ENCODE measurements around the gene BBS1. TPM values are rescaled to one million over a fixed set of nuclear protein-coding genes. Genes with fewer than 3 reads are reported as not detected.
"Not testable (repeated sequence)": the region's sequence is repeated elsewhere in the genome, so short reads cannot be mapped to it uniquely, and the experiment has no call there.

The BBS1 gene
- total RNA-seq, 1 experiment from 2014 or later, result 29.6 TPM

DNA sequence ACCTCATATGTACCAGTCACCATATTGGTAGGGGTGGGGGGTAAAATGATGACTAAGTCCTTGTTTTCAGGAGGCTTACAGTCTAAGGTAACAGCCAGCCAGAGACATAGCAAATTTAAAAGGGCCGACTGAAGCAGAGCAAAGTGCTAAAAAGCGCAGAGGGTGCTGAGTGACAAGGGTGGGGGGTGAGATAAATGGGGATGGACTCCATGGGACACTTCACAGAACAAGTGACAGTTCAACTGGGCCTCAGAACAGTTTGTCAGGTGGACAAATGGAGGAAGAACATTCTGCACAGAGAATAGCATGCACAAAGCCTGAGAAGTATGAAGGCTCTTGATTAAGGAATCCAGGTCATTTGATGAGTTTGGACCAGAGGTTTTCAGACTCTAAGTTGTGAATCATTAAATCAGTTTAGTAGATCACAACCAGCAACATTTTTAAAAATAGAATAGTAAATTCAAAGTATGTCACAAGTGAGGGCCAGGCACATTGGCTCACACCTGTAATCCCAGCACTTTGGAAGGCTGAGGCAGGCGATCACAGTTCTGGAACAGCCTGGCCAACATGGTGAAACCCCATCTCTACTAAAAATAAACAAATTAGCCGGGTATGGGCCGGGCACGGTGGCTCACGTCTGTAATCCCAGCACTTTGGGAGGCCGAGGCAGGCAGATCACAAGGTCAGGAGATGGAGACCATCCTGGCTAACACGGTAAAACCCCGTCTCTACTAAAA, 14.0 kb downstream of the BBS1 start:
- no peak for DNase-seq (ENCODE audit: low read depth)

DNA sequence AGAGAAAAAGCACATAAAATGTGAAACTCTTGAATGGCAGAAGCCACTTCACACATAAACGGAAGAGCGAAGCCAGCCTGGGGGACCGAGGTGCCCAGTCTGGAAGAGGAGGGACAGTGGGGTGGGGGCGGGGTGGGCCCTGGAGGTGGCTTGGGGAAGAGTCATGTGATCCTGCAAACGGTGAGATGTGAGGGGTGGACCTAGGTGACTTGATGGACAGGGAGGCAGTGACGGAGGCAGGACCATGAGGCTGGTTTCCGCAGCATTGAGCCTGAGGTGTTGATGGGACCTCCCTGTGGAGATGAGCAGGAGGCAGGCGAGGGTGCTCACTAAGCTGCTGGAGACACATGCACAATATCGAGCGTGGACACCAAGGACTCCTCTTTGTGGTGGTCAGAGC, 18.6 kb downstream of the BBS1 start:
- no peak for DNase-seq (ENCODE audit: low read depth)

DNA sequence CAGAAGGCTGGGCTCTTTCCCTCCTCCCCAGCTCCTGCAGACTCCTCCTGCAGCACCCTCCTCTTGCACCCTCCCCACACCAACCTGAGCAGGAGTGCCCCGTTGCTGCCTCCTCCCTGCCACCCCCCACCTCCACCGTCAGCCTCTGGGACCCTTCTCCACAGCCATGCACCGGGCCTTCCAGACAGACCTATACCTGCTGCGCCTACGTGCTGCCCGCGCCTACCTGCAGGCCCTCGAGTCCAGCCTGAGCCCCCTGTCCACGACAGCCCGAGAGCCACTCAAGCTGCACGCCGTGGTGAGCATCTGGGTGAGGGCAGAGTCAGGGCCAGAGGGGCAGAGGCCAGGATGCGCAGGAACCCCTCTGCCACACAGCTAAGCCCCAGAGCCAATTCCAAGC, 19.2 kb downstream of the BBS1 start:
- DNase-seq (ENCODE audit: low read depth), result no peak

DNA sequence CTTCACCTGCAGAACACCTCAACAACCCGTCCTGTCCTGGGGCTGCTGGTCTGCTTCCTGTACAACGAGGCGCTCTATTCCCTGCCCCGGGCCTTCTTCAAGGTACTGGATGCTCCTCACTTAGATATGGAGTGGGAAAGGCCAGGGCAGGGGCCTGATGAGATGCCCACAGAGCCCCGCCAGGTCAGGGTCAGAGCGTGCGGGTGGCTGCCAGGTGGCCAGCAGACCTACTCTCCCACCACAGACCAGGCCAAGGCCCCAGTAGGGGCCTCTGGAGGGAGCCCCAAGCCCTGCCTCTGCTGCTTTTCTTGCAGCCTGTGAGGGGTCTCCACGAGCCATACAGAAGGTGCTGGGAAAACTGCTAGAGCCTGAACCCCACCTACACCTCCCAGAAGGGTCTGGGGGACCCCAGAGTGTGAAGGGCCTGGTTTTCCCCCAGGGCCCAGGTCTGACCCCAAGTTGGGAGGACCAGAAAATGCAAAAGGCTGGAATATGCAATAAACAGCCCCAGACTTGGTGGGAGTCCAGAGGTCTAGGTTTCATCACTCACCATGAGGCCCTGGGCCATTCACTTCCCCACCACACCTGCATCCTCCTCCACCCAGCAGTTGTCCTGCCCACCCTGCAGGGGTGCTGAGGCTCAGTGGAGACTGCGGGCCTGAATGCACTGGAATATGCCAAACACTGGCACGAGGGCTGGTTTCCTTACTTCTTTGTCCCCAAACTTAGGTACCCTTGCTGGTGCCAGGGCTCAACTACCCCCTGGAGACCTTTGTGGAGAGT, 20.7 kb downstream of the BBS1 start:
- no peak for DNase-seq (ENCODE audit: low read depth)

DNA sequence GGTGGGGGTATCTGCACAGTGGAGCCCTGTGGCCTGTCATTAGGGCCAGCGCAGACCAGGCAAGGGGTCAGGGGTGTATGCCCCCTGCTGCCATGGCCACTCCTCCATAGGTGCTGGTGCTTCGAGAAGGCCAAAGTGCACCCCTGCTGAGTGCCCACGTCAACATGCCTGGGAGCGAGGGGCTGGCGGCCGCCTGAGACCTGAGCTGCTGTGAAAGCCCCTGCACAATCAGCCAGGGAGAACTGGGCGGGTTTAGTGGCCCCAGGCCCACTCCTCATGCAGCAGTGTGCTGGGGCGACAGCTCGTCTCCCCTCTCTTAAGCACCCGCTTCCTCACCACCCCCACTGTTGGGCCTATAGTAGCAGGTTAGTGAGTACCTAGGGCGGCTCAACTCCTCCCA, 21.4 kb downstream of the BBS1 start:
- no peak for DNase-seq (ENCODE audit: low read depth)

DNA sequence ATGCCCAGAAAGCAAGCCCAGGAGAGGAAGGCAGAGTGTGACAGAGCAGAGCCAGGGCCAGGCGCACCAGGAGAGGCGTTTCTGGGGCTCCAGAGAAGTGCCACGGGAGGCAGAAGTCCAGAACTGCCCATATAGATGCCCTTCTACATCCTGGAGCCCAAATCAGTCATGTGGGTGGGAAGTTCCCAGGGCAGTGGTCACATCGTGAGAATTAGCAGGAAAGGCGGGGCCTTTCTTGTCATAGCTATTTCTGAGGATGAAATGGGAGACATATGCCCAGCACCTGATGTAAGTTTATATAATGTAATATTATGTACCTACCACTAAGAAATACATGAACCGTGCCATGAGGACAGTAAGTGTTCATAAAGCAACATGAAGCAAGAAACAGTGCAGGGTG, 22.3 kb downstream of the BBS1 start:
- no peak for DNase-seq (ENCODE audit: low read depth)

DNA sequence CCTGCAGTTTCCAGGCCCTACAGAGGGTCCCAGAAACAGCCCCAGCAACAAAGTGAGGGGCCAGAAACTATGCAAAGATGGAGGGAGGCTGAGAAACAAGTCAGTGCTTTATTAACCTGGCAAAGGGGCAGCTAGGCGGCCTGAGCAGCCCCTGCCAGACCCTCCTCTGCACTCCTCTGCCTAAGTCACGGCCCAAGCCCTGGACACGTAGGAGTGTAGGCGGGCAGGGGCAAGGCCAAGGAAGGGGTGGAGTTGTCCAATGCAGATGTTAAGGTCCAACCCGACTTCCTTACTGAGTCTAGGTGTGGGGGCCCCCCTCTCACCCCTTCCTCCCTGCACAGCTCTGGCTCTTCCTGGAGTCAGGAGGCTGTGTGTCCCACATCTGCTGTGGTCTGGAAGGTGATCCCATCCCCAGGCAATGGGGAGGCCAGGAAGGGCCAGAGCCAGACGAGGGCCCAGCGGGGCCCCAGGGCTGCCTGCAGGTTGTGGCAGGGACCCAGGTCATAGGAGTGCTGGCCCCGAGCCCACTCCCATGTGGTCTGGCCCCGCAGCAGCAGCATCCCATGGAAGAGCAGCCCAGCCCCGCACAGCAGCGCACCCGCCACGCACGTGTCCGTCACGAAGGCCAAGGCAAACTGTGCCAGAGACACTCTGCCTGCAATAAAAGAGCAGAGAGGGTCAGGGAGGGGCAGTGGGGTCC, 28.9 kb downstream of the BBS1 start:
- DNase-seq (ENCODE audit: low read depth), result no peak

DNA sequence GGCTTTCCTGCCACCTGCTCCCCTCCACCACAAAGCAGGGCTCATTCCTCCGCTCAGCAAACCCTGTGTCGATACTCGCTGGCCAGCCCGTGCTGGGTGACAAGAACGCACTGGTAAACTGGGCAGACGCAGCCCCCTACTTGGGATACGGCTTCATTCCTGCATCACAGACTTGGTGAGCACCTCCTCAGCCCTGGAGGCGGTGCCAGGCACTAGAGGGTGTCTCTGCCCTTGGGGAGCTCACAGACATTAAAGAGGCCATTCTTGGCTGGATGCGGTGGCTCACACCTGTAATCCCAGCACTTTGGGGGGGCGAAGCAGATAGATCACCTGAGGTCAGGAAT, 29.4 kb downstream of the BBS1 start:
- DNase-seq (ENCODE audit: low read depth), result no peak

DNA sequence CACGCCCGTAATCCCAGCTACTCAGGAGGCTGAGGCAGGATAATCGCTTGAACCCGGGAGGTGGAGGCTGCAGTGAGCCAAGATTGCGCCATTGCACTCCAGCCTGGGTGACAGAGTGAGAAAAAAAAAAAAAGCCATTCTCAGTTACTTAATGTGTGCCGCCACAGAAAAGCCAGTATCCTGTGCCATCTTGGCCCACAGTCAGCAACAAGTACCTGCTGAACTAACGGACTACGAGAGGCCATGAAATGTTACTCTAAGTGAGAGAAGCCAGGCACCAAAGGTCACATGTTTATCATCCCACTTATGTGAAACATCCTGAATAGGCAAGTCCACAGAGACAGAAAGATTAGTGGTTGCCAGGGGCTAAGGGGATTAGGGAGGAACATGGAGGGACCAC, 30.2 kb downstream of the BBS1 start:
- DNase-seq (ENCODE audit: low read depth), result not testable (repeated sequence)

DNA sequence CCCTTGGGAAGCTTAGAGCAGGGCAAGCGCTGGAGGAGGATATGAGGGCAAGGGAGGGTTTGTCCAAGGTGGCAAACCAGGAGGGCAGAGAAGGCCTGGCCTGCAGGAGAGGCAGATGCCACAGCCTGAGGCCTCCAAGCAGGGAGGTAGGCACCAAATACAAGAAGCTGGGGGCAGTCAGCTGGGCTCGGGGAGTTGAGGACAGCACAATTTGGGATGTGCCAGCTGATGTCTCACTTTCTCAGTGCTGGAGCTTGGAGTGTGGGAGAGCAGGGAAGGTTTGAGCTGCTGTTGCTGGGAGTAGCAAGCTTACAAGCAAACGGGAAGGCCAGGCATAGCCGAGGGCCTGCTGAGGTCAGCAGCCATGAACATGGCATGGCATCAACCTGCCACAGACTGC, 31.5 kb downstream of the BBS1 start:
- DNase-seq (ENCODE audit: low read depth), result no peak

DNA sequence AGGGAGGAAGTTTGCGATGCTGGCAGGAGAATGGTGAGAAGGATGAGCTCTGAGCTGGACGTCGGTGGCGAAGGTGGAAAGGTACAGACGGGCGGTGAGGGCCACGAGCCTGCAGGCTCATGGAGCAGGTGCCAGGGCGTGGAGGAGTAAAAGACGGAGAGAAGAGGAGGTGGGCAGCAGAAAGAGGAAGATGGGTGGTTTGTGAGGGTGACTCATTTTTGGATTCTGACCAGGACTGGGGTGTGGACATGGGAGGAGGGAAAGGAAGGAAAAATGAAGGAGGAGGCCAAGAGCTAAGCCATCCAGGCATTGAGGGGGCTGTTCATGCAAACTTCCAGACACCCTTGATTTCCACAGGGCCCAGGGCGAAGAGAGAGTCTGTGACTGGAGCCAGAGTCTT, 31.9 kb downstream of the BBS1 start:
- peak; percentile 32 for DNase-seq (ENCODE audit: low read depth)

DNA sequence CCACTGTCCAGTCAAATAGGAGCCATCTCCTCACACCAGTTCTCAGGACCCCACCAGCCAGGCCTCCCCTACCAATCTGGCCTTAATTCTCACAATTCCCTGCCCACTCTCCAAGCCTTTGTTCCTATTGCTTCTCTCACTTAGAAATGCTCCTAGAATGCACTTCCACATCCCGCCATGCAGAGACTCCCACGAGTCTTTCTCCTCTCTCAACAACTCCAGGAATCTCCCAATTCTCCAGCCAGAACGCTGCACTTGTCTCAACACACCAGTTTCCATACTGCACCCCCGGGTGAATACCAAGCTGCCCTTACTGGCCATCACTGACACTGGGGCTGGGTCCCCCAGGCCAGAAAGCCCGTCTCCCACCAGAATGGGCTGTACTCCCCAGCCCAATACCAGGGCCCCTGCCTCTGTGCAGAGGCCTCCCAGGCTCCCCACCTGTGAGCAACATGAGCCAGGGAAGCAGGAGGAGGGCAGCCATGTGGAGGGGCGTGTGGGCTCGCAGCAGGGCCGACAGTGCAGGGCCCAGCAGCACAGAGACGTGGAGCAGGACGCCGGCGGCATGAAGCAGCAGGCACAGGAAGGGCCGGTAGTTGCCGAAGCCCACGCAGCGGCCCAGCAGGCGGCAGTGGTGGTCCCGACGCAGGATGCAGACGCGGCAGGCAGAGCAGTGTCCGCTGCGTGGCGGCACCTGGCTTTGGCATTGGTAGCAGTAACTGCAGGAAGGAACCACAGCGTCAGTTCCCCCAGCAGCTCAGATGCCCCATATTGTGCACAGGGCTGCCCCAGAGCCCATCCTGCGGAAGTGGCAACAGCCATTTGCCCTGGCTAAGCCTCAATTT, 33.0 kb downstream of the BBS1 start:
- no peak for DNase-seq (ENCODE audit: low read depth)

DNA sequence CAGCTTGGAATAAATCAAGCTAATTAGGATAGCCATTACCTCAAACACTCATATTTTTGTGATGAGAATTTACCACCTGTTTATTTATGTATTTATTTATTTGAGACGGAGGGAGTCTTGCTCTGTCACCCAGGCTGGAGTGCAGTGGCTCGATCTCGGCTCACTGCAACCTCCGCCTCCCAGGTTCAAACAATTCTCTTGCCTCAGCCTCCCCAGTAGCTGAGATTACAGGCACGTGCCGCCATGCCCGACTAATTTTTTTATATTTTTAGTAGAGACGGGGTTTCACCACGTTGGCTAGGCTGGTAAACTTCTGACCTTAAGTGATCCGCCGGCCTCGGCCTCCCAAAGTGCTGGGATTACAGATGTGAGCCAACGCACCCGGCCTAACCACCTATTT, 34.5 kb downstream of the BBS1 start:
- not testable (repeated sequence) for DNase-seq (ENCODE audit: low read depth)

DNA sequence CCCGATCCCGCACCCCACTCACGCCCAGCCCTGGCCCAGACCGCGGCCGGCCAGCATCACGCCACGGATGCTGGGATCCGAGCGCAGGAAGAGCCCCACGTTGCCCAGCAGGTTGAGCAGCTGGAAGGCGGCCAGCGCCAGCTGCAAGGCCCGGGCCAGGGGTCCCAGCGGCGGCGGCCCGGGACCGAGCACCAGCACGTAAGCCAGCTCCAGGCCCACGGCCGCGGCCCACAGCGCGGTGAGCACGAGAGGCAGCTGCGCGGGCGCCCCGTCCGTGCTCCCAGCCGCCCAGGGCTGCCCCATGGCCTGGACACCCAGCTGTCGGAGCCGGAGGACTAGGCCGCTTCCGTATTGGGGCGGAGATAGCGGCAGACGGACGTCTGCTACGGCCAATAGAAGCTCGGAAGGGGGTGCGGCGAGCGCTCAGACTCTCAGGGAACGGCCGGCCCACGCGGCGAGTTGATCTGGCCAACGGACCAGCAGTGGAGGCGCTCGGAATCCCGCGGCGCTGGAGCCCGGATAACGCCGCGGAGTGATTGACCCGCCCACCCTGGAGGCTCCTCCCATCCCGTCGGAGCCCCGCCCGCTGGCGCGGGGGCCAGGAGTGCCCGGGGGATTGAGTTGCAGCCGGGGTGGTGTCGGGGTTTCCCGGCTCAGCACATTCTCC, 35.4 kb downstream of the BBS1 start, which contains the start of gene ZDHHC24:
Gene ZDHHC24, minus strand, starts transcription at position 348 of the 667 bp plus-strand sequence. Its CDS starts 45 bp downstream, at position 303.
- peak; percentile 98 for DNase-seq (ENCODE audit: low read depth)

DNA sequence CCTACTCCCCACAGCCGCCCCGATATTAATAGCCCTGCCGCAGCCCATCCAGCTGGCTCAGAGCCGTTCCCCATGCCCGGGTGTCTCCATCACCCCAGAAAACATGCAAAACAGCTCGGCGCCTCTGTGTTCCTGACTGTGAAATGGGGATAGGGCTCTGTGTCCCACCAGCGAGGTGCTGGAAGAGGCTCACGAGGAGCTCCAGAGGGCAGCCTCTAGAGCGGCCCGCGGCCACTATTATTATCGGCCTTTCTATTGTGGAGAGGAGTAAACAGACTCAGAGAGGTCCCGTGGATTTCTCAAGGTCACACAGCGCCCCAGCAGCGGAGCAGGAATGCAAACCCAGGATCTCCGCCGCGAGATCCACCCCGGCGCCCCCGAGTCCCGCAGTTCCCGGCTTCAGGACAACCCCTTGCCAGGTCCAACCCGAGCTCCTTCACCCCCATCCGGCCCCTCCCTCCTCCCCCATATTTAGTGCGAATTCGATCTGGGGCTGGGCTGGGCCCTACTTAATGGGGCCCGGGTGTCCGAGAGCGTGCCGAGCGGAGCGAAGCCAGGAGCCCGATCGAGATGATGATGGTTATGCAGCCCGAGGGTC, 36.0 kb downstream of the BBS1 start, which contains the start of gene ACTN3:
Gene ACTN3, plus strand, starts transcription at position 536 of the 598 bp plus-strand sequence. Its CDS starts 35 bp downstream, at position 571.
- DNase-seq (ENCODE audit: low read depth), result peak; percentile 48

DNA sequence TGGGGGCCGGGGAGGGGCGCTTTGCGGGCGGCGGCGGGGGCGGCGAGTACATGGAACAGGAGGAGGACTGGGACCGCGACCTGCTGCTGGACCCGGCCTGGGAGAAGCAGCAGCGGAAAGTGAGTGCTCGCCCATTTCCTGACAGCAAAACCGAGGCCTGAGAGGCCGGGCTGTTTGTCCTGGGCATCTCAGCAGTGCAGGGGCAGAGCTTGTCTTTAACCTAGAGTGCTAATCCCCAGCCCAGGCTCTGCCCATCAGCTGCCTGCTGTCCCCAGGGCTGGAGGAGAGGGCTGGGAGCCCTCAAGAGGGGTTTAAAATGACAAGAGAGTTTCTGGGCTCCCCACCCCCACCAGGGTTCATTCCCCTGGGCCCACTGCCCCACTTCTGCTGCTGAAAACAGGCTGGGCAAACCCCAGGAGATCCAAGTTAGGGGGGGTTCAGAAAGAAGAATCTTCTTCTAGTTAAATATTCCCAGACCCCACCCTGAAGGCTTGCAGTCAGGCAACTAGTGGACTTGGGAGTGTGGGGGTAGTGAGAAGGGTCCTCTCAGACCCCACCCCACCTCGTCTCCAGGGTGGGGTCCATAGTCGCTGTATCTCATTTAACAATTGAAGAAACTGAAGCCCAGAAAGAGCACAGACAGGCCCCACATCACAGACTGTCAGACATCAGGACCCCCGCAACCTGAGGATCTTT, 36.7 kb downstream of the BBS1 start:
- DNase-seq (ENCODE audit: low read depth), result no peak

DNA sequence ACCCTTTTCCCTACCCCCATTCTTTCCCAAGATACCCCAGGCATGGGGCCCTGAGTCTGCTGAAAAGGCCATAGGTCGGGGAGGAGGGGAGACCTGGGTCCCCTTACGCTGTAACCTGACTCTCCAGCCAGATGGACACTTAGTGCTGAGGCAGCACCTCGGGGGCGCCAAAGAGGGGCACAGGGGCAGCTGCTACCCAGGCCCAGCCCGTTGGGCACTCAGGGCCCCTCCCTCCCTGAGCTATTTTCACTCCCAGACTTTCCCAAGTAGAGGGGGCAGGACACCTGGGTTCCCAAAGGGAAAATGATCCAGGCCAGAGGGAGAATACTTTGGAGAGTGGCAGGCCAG, 37.2 kb downstream of the BBS1 start:
- no peak for DNase-seq (ENCODE audit: low read depth)

DNA sequence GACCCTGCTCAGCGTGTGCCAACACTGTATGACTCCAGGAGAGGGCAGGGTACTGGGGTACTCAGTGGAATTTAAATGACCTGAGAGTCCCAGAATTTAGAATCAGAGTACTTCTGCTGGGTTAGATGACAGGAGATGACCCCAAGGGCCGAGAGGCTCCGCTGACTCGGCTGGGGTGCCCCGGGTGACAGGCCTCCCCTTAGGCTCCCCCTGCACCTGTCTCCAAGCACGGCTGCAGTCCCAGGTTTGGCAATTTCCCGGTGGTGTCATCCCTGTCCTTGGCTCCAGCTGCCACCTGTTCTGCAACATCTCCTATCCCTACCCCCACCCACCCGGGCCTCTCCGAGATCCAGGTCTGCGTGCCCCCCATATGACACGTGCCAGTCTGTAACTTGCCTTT, 37.6 kb downstream of the BBS1 start:
- DNase-seq (ENCODE audit: low read depth), result no peak

DNA sequence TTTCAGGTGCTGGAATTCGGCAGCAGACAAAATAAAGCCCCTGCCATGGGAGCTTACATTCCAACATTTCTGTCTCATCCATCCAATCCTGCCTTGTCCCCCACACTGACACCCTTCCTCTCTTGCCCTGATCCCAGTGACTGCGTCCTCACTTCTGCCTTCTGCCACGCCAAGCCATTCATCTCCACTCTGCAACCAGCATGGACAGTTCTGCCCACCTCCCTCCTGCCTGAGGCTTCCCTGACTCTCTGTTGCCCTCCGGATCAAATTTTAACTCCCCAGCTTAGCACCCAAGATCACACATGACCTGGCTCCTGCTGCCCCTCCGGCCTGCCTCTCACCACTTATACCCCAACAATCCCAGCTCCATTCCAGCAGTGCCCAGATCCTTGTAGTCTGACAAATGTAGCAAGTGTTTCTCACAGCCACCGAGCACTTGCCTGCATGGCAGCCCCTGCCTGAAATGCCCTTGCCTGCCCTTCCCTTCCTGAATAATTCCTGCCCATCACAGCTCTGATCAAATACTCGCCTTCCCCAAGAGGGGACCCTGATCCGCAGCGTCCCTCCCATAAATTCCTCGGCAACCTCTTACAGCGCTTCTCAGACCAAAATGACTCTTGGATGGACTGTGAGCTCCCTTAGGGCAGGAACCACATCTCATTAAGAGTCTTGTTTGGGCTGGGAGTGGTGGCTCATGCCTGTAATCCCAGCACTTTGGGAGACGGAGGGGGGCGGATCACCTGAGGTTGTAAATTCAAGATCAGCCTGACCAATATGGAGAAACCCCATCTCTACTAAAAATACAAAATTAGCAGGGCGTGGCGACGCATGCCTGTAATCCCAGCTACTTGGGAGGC, 38.6 kb downstream of the BBS1 start:
- no peak for DNase-seq (ENCODE audit: low read depth)
